ENCODE data around the gene TRRAP. TPM values are rescaled to one million over a fixed set of nuclear protein-coding genes. Genes with fewer than 3 reads are reported as not detected.

The TRRAP gene
- total RNA-seq, 1 donor from 2014 or later, result 39.3 TPM

GRCh38 chr7:98908585-98908984 is 30.3 kb downstream of the TRRAP start:
- no peaks in the 10 kb centered on the region for H3K4me1 ChIP-seq
- intact Hi-C loops (cut with DNase I), result no loop called here
- no peak for TF ChIP-seq CTCF (IDR thresholded peaks at IDR 0.05)
- TF ChIP-seq POLR2AphosphoS5 (IDR thresholded peaks at IDR 0.05; ENCODE audit: insufficient read depth in 1 of 2, low read depth in 1 of 2), result no peak
- TF ChIP-seq POLR2A (IDR thresholded peaks at IDR 0.05), result no peak
- no peak overlapping the region for H3K4me3 ChIP-seq
- no peak for DNase-seq (ENCODE audit: extremely low spot score in 2 of 2)
- no peaks in the 10 kb centered on the region for H3K27me3 ChIP-seq
- H3K36me3 ChIP-seq, result peaks cover 0 to 95% of the 10 kb centered on the region in 2 donors
- no peak overlapping the region for H3K27ac ChIP-seq
- no peaks in the 10 kb centered on the region for H3K9me3 ChIP-seq

- no peak for TF ChIP-seq POLR2AphosphoS5 (IDR thresholded peaks at IDR 0.05; ENCODE audit: insufficient read depth in 1 of 2, low read depth in 1 of 2)
- TF ChIP-seq CTCF (IDR thresholded peaks at IDR 0.05), result no peak
- no peak for TF ChIP-seq POLR2A (IDR thresholded peaks at IDR 0.05)
- Histone ChIP-seq H3K27me3 (no peaks in the 10 kb centered on the region), H3K27ac (no peak overlapping the region), H3K36me3 (peaks cover 0 to 95% of the 10 kb centered on the region in 2 donors), H3K9me3 (no peaks in the 10 kb centered on the region), H3K4me3 (no peak overlapping the region), H3K4me1 (no peaks in the 10 kb centered on the region)
- intact Hi-C loops (cut with DNase I), result no loop called here
- no peak for DNase-seq (ENCODE audit: extremely low spot score in 2 of 2)
Measured at GRCh38 chr7:98909487-98909886, 31.2 kb downstream of the TRRAP start.

- Histone ChIP-seq H3K36me3 (peaks cover 0 to 91% of the 10 kb centered on the region in 2 donors), H3K27ac (no peak overlapping the region), H3K4me3 (no peak overlapping the region), H3K4me1 (no peaks in the 10 kb centered on the region), H3K27me3 (no peaks in the 10 kb centered on the region), H3K9me3 (no peaks in the 10 kb centered on the region)
- DNase-seq (ENCODE audit: extremely low spot score in 2 of 2), result no peak
- TF ChIP-seq POLR2A (IDR thresholded peaks at IDR 0.05), result no peak
- TF ChIP-seq POLR2AphosphoS5 (IDR thresholded peaks at IDR 0.05; ENCODE audit: insufficient read depth in 1 of 2, low read depth in 1 of 2), result no peak
- TF ChIP-seq CTCF (IDR thresholded peaks at IDR 0.05), result no peak
- intact Hi-C loops (cut with DNase I), result no loop called here
Measured at GRCh38 chr7:98910427-98910826, 32.1 kb downstream of the TRRAP start.

GRCh38 chr7:98911916-98912315 is 33.6 kb downstream of the TRRAP start:
- no peaks in the 10 kb centered on the region for H3K27me3 ChIP-seq
- intact Hi-C loops (cut with DNase I), result no loop called here
- H3K4me3 ChIP-seq, result no peak overlapping the region
- H3K9me3 ChIP-seq, result no peaks in the 10 kb centered on the region
- DNase-seq (ENCODE audit: extremely low spot score in 2 of 2), result no peak
- H3K36me3 ChIP-seq, result peaks cover 0 to 90% of the 10 kb centered on the region in 2 donors
- no peaks in the 10 kb centered on the region for H3K4me1 ChIP-seq
- no peak for TF ChIP-seq POLR2AphosphoS5 (IDR thresholded peaks at IDR 0.05; ENCODE audit: insufficient read depth in 1 of 2, low read depth in 1 of 2)
- no peak for TF ChIP-seq CTCF (IDR thresholded peaks at IDR 0.05)
- no peak for TF ChIP-seq POLR2A (IDR thresholded peaks at IDR 0.05)
- no peak overlapping the region for H3K27ac ChIP-seq

GRCh38 chr7:98913026-98913425 is 34.7 kb downstream of the TRRAP start:
- no peak for TF ChIP-seq POLR2AphosphoS5 (IDR thresholded peaks at IDR 0.05; ENCODE audit: insufficient read depth in 1 of 2, low read depth in 1 of 2)
- TF ChIP-seq POLR2A (IDR thresholded peaks at IDR 0.05), result no peak
- TF ChIP-seq CTCF (IDR thresholded peaks at IDR 0.05), result no peak
- no peak for DNase-seq (ENCODE audit: extremely low spot score in 2 of 2)
- Histone ChIP-seq H3K4me3 (no peak overlapping the region), H3K36me3 (peaks cover 0 to 88% of the 10 kb centered on the region in 2 donors), H3K27ac (no peak overlapping the region), H3K27me3 (no peaks in the 10 kb centered on the region), H3K9me3 (no peaks in the 10 kb centered on the region), H3K4me1 (no peaks in the 10 kb centered on the region)
- intact Hi-C loops (cut with DNase I), result no loop called here

All from vagina (tissue), 2 donors.